Measurements from ENCODE around the gene DGKE.

DNA sequence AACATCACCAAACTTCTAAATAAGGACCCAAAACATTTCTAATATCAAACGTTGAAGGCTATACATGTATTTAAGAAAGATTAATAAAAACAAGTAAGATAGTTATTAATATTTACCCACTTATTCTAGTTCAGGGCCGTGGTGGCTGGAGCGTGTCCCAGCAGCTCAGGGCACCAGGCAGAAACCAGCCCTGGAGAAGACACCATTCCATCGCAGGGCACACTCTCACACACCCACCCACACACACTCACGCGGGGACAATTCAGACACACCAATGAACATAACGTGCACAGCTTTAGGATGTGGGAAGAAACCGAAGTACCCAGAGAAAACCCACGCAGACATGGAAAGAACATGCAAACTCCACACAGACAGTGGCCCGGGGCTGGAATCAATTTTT lies 13.7 kb upstream of the DGKE start:
- TF ChIP-seq CTCF (conservative IDR thresholded peaks at IDR 0.05; ENCODE audit: low read depth, low read length) (no peak), EZH2 (IDR thresholded peaks at IDR 0.05; ENCODE audit: borderline replicate concordance, low read depth, low read length, poor library complexity, severe bottlenecking) (no peak)

Data from A673 (cell line).